ENCODE measurements around the gene FOSL2.
"Not testable (repeated sequence)": the region's sequence is repeated elsewhere in the genome, so short reads cannot be mapped to it uniquely, and the experiment has no call there.

Gene FOSL2

GRCh38 chr2:28367667-28368356 is 24.8 kb upstream of the FOSL2 start:
- H3K4me1 ChIP-seq (ENCODE audit: insufficient read depth, low read length): peaks cover 2% of the 10 kb centered on the region; the same call in 1 of the 2 replicates
- H3K27ac ChIP-seq (ENCODE audit: low read length): no peak overlapping the region
- no peak overlapping the region for H3K9ac ChIP-seq (ENCODE audit: low read depth, low read length)
- no peaks in the 10 kb centered on the region for H3K27me3 ChIP-seq (ENCODE audit: insufficient read depth, low read length)
- no peaks in the 10 kb centered on the region for H3K9me3 ChIP-seq (ENCODE audit: insufficient read depth, low read depth, low read length)
- H3K4me3 ChIP-seq (ENCODE audit: low read length): no peak overlapping the region
- no peaks in the 10 kb centered on the region for H3K36me3 ChIP-seq (ENCODE audit: insufficient read depth, low read depth, low read length)

GRCh38 chr2:28368357-28368798 is 24.3 kb upstream of the FOSL2 start:
- Histone ChIP-seq H3K27ac (ENCODE audit: low read length) (no peak overlapping the region), H3K4me1 (ENCODE audit: insufficient read depth, low read length) (no peaks in the 10 kb centered on the region), H3K9ac (ENCODE audit: low read depth, low read length) (no peak overlapping the region), H3K4me3 (ENCODE audit: low read length) (no peak overlapping the region), H3K9me3 (ENCODE audit: insufficient read depth, low read depth, low read length) (no peaks in the 10 kb centered on the region), H3K36me3 (ENCODE audit: insufficient read depth, low read depth, low read length) (no peaks in the 10 kb centered on the region), H3K27me3 (ENCODE audit: insufficient read depth, low read length) (no peaks in the 10 kb centered on the region)

GRCh38 chr2:28369358-28369757 is 23.3 kb upstream of the FOSL2 start:
- H3K4me3 ChIP-seq (ENCODE audit: low read length): no peak overlapping the region
- no peak overlapping the region for H3K27ac ChIP-seq (ENCODE audit: low read length)
- H3K4me1 ChIP-seq (ENCODE audit: insufficient read depth, low read length): no peaks in the 10 kb centered on the region
- no peak overlapping the region for H3K9ac ChIP-seq (ENCODE audit: low read depth, low read length)
- no peaks in the 10 kb centered on the region for H3K27me3 ChIP-seq (ENCODE audit: insufficient read depth, low read length)
- no peaks in the 10 kb centered on the region for H3K9me3 ChIP-seq (ENCODE audit: insufficient read depth, low read depth, low read length)
- H3K36me3 ChIP-seq (ENCODE audit: insufficient read depth, low read depth, low read length): no peaks in the 10 kb centered on the region

GRCh38 chr2:28370354-28370753 is 22.3 kb upstream of the FOSL2 start:
- H3K27me3 ChIP-seq (ENCODE audit: insufficient read depth, low read length): no peaks in the 10 kb centered on the region
- no peak overlapping the region for H3K4me3 ChIP-seq (ENCODE audit: low read length)
- H3K9me3 ChIP-seq (ENCODE audit: insufficient read depth, low read depth, low read length): no peaks in the 10 kb centered on the region
- H3K36me3 ChIP-seq (ENCODE audit: insufficient read depth, low read depth, low read length): no peaks in the 10 kb centered on the region
- no peaks in the 10 kb centered on the region for H3K4me1 ChIP-seq (ENCODE audit: insufficient read depth, low read length)
- no peak overlapping the region for H3K27ac ChIP-seq (ENCODE audit: low read length)
- H3K9ac ChIP-seq (ENCODE audit: low read depth, low read length): no peak overlapping the region

GRCh38 chr2:28371728-28372127 is 20.9 kb upstream of the FOSL2 start:
- H3K27me3 ChIP-seq (ENCODE audit: insufficient read depth, low read length); H3K27ac ChIP-seq (ENCODE audit: low read length); H3K9ac ChIP-seq (ENCODE audit: low read depth, low read length); H3K9me3 ChIP-seq (ENCODE audit: insufficient read depth, low read depth, low read length); H3K4me3 ChIP-seq (ENCODE audit: low read length); H3K36me3 ChIP-seq (ENCODE audit: insufficient read depth, low read depth, low read length); H3K4me1 ChIP-seq (ENCODE audit: insufficient read depth, low read length): not testable (repeated sequence)

- H3K4me1 ChIP-seq (ENCODE audit: insufficient read depth, low read length): no peaks in the 10 kb centered on the region
- no peaks in the 10 kb centered on the region for H3K36me3 ChIP-seq (ENCODE audit: insufficient read depth, low read depth, low read length)
Observed at GRCh38 chr2:28373854-28374253, 18.8 kb upstream of the FOSL2 start.

GRCh38 chr2:28374331-28374730 is 18.3 kb upstream of the FOSL2 start:
- Histone ChIP-seq H3K27ac (ENCODE audit: low read length) (no peak overlapping the region), H3K9ac (ENCODE audit: low read depth, low read length) (no peak overlapping the region), H3K36me3 (ENCODE audit: insufficient read depth, low read depth, low read length) (no peaks in the 10 kb centered on the region), H3K27me3 (ENCODE audit: insufficient read depth, low read length) (peaks cover 18% of the 10 kb centered on the region), H3K9me3 (ENCODE audit: insufficient read depth, low read depth, low read length) (no peaks in the 10 kb centered on the region), H3K4me3 (ENCODE audit: low read length) (no peak overlapping the region), H3K4me1 (ENCODE audit: insufficient read depth, low read length) (no peaks in the 10 kb centered on the region)

More at GRCh38 chr2:28373854-28374253, 18.8 kb upstream of the FOSL2 start:
- Histone ChIP-seq H3K9me3 (ENCODE audit: insufficient read depth, low read depth, low read length) (no peaks in the 10 kb centered on the region), H3K27me3 (ENCODE audit: insufficient read depth, low read length) (peaks cover 14% of the 10 kb centered on the region), H3K9ac (ENCODE audit: low read depth, low read length) (no peak overlapping the region), H3K4me3 (ENCODE audit: low read length) (no peak overlapping the region), H3K27ac (ENCODE audit: low read length) (no peak overlapping the region)

GRCh38 chr2:28375236-28375635 is 17.4 kb upstream of the FOSL2 start:
- Histone ChIP-seq H3K27ac (ENCODE audit: low read length) (no peak overlapping the region), H3K9me3 (ENCODE audit: insufficient read depth, low read depth, low read length) (no peaks in the 10 kb centered on the region), H3K9ac (ENCODE audit: low read depth, low read length) (no peak overlapping the region), H3K36me3 (ENCODE audit: insufficient read depth, low read depth, low read length) (no peaks in the 10 kb centered on the region), H3K4me3 (ENCODE audit: low read length) (no peak overlapping the region), H3K27me3 (ENCODE audit: insufficient read depth, low read length) (peaks cover 27% of the 10 kb centered on the region), H3K4me1 (ENCODE audit: insufficient read depth, low read length) (no peaks in the 10 kb centered on the region)

- Histone ChIP-seq H3K9ac (ENCODE audit: low read depth, low read length) (no peak overlapping the region), H3K36me3 (ENCODE audit: insufficient read depth, low read depth, low read length) (no peaks in the 10 kb centered on the region), H3K4me1 (ENCODE audit: insufficient read depth, low read length) (no peaks in the 10 kb centered on the region), H3K27ac (ENCODE audit: low read length) (no peak overlapping the region), H3K4me3 (ENCODE audit: low read length) (no peak overlapping the region), H3K27me3 (ENCODE audit: insufficient read depth, low read length) (peaks cover 35% of the 10 kb centered on the region), H3K9me3 (ENCODE audit: insufficient read depth, low read depth, low read length) (no peaks in the 10 kb centered on the region)
Observed at GRCh38 chr2:28375742-28376631, 16.7 kb upstream of the FOSL2 start.

- H3K4me3 ChIP-seq (ENCODE audit: low read length): no peak overlapping the region
- H3K36me3 ChIP-seq (ENCODE audit: insufficient read depth, low read depth, low read length): no peaks in the 10 kb centered on the region
- H3K9ac ChIP-seq (ENCODE audit: low read depth, low read length): no peak overlapping the region
- peaks cover 48% of the 10 kb centered on the region for H3K27me3 ChIP-seq (ENCODE audit: insufficient read depth, low read length)
- no peaks in the 10 kb centered on the region for H3K9me3 ChIP-seq (ENCODE audit: insufficient read depth, low read depth, low read length)
- H3K27ac ChIP-seq (ENCODE audit: low read length): no peak overlapping the region
- H3K4me1 ChIP-seq (ENCODE audit: insufficient read depth, low read length): no peaks in the 10 kb centered on the region
Observed at GRCh38 chr2:28377195-28377816, 15.4 kb upstream of the FOSL2 start.

- H3K4me3 ChIP-seq (ENCODE audit: low read length): no peak overlapping the region
- peaks cover 56% of the 10 kb centered on the region for H3K27me3 ChIP-seq (ENCODE audit: insufficient read depth, low read length)
- H3K9ac ChIP-seq (ENCODE audit: low read depth, low read length): no peak overlapping the region
- no peaks in the 10 kb centered on the region for H3K9me3 ChIP-seq (ENCODE audit: insufficient read depth, low read depth, low read length)
- no peaks in the 10 kb centered on the region for H3K36me3 ChIP-seq (ENCODE audit: insufficient read depth, low read depth, low read length)
- no peaks in the 10 kb centered on the region for H3K4me1 ChIP-seq (ENCODE audit: insufficient read depth, low read length)
- no peak overlapping the region for H3K27ac ChIP-seq (ENCODE audit: low read length)
Observed at GRCh38 chr2:28377984-28378678, 14.5 kb upstream of the FOSL2 start.
